Left renal cortex interstitium (tissue), 4 donors: ENCODE data around the gene SLX9. TPM values are rescaled to one million over a fixed set of nuclear protein-coding genes. Genes with fewer than 3 reads are reported as not detected.

Experiments
- polyA plus RNA-seq, 4 donors: library from polyadenylated mRNA; unstranded; fragments of 120-200 nt; gene quantifications; one replicate each; pipeline ENCODE4 v1.2.1, GENCODE V29; 2013; ENCODE audit not compliant: insufficient read length in 4 of 4

Gene SLX9
- polyA plus RNA-seq, 4 donors, result 14.4 to 28.3 (median 22.8) TPM

Other genes with a start within 250 kb of the SLX9 start
- gene KRTAP10-12, start 242.9 kb upstream of the SLX9 start, polyA plus RNA-seq, result not detected
- 1 to 10 TPM in 2 of 4 donors, under 1 TPM in 2; 0.55 to 1.1 (median 0.80) TPM for gene TSPEAR, start 228.5 kb upstream of the SLX9 start, polyA plus RNA-seq
- gene UBE2G2, start 138.2 kb upstream of the SLX9 start, polyA plus RNA-seq, result 100 to 1,000 TPM in 2 of 4 donors, 10 to 100 TPM in 2; 66.0 to 141 (median 107) TPM
- 100 to 1,000 TPM in 3 of 4 donors, 10 to 100 TPM in 1; 99.6 to 121 (median 113) TPM for gene SUMO3, start 122.0 kb upstream of the SLX9 start, polyA plus RNA-seq
- gene PTTG1IP, start 66.3 kb upstream of the SLX9 start, polyA plus RNA-seq, result 100 to 1,000 TPM; 260 to 303 (median 301) TPM
- 10 to 100 TPM in 3 of 4 donors, 1 to 10 TPM in 1; 9.2 to 21.6 (median 12.1) TPM for gene ITGB2, start 19.1 kb upstream of the SLX9 start, polyA plus RNA-seq
- 10 to 100 TPM; 14.9 to 20.0 (median 18.4) TPM for gene ADARB1, start 134.6 kb downstream of the SLX9 start, polyA plus RNA-seq